Measurements from ENCODE around the gene CDK2AP2.

DNA sequence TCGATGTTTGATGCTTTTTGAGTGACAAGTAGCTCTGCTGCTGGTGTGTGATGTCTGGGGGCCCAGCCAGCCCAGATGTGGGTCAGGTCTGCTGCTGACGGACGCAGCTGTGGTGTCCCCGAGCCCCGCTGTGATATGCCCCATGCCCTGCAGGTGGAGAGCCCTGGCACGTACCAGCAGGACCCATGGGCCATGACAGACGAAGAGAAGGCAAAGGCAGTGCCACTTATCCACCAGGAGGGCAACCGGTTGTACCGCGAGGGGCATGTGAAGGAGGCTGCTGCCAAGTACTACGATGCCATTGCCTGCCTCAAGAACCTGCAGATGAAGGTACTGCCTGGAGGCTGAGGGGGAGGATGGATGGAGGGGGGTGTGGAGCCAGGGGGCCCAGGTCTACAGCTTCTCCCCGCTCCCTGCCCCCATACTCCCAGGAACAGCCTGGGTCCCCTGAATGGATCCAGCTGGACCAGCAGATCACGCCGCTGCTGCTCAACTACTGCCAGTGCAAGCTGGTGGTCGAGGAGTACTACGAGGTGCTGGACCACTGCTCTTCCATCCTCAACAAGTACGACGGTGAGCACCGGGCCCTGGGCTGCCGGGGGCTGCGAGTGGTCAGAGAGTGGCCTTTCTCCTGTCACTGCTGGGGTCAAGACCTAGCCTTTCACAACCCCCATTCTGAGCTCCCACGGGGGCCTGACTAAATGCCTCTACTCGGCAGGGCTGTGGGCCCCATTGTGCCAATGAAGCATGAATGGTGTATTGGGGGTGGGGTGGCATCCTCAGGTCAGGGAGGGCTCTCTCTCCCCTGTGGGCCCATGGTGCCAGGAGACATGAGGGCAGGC, 17.9 kb downstream of the CDK2AP2 start:
- TF ChIP-seq, protein P1, sequence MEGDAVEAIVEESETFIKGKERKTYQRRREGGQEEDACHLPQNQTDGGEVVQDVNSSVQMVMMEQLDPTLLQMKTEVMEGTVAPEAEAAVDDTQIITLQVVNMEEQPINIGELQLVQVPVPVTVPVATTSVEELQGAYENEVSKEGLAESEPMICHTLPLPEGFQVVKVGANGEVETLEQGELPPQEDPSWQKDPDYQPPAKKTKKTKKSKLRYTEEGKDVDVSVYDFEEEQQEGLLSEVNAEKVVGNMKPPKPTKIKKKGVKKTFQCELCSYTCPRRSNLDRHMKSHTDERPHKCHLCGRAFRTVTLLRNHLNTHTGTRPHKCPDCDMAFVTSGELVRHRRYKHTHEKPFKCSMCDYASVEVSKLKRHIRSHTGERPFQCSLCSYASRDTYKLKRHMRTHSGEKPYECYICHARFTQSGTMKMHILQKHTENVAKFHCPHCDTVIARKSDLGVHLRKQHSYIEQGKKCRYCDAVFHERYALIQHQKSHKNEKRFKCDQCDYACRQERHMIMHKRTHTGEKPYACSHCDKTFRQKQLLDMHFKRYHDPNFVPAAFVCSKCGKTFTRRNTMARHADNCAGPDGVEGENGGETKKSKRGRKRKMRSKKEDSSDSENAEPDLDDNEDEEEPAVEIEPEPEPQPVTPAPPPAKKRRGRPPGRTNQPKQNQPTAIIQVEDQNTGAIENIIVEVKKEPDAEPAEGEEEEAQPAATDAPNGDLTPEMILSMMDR (conservative IDR thresholded peaks at IDR 0.05; ENCODE audit: low read depth in 2 of 2), result no peak
- TF ChIP-seq POLR2AphosphoS5 (IDR thresholded peaks at IDR 0.05; ENCODE audit: low read depth), result no peak
- TF ChIP-seq EZH2 (IDR thresholded peaks at IDR 0.05; ENCODE audit: low read depth, unreplicated experiment), result no peak
- TF ChIP-seq, protein P2, sequence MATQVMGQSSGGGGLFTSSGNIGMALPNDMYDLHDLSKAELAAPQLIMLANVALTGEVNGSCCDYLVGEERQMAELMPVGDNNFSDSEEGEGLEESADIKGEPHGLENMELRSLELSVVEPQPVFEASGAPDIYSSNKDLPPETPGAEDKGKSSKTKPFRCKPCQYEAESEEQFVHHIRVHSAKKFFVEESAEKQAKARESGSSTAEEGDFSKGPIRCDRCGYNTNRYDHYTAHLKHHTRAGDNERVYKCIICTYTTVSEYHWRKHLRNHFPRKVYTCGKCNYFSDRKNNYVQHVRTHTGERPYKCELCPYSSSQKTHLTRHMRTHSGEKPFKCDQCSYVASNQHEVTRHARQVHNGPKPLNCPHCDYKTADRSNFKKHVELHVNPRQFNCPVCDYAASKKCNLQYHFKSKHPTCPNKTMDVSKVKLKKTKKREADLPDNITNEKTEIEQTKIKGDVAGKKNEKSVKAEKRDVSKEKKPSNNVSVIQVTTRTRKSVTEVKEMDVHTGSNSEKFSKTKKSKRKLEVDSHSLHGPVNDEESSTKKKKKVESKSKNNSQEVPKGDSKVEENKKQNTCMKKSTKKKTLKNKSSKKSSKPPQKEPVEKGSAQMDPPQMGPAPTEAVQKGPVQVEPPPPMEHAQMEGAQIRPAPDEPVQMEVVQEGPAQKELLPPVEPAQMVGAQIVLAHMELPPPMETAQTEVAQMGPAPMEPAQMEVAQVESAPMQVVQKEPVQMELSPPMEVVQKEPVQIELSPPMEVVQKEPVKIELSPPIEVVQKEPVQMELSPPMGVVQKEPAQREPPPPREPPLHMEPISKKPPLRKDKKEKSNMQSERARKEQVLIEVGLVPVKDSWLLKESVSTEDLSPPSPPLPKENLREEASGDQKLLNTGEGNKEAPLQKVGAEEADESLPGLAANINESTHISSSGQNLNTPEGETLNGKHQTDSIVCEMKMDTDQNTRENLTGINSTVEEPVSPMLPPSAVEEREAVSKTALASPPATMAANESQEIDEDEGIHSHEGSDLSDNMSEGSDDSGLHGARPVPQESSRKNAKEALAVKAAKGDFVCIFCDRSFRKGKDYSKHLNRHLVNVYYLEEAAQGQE (IDR thresholded peaks at IDR 0.05; ENCODE audit: unreplicated experiment), result no peak
- TF ChIP-seq EZH2phosphoT487 (IDR thresholded peaks at IDR 0.05; ENCODE audit: unreplicated experiment), result no peak
- TF ChIP-seq JUNB (IDR thresholded peaks at IDR 0.05; ENCODE audit: unreplicated experiment), result no peak

All from GM23338 (cell line).